Measurements from ENCODE around the gene FXYD2.

- TF ChIP-seq POLR2AphosphoS5 (IDR thresholded peaks at IDR 0.05; ENCODE audit: low read depth, low read length) (no peak), SIN3A (IDR thresholded peaks at IDR 0.05; ENCODE audit: borderline replicate concordance, insufficient read depth, low read depth, low read length) (no peak)
- TF ChIP-seq, protein P1, sequence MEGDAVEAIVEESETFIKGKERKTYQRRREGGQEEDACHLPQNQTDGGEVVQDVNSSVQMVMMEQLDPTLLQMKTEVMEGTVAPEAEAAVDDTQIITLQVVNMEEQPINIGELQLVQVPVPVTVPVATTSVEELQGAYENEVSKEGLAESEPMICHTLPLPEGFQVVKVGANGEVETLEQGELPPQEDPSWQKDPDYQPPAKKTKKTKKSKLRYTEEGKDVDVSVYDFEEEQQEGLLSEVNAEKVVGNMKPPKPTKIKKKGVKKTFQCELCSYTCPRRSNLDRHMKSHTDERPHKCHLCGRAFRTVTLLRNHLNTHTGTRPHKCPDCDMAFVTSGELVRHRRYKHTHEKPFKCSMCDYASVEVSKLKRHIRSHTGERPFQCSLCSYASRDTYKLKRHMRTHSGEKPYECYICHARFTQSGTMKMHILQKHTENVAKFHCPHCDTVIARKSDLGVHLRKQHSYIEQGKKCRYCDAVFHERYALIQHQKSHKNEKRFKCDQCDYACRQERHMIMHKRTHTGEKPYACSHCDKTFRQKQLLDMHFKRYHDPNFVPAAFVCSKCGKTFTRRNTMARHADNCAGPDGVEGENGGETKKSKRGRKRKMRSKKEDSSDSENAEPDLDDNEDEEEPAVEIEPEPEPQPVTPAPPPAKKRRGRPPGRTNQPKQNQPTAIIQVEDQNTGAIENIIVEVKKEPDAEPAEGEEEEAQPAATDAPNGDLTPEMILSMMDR (IDR thresholded peaks at IDR 0.05) = no peak
- TF ChIP-seq, protein P2, sequence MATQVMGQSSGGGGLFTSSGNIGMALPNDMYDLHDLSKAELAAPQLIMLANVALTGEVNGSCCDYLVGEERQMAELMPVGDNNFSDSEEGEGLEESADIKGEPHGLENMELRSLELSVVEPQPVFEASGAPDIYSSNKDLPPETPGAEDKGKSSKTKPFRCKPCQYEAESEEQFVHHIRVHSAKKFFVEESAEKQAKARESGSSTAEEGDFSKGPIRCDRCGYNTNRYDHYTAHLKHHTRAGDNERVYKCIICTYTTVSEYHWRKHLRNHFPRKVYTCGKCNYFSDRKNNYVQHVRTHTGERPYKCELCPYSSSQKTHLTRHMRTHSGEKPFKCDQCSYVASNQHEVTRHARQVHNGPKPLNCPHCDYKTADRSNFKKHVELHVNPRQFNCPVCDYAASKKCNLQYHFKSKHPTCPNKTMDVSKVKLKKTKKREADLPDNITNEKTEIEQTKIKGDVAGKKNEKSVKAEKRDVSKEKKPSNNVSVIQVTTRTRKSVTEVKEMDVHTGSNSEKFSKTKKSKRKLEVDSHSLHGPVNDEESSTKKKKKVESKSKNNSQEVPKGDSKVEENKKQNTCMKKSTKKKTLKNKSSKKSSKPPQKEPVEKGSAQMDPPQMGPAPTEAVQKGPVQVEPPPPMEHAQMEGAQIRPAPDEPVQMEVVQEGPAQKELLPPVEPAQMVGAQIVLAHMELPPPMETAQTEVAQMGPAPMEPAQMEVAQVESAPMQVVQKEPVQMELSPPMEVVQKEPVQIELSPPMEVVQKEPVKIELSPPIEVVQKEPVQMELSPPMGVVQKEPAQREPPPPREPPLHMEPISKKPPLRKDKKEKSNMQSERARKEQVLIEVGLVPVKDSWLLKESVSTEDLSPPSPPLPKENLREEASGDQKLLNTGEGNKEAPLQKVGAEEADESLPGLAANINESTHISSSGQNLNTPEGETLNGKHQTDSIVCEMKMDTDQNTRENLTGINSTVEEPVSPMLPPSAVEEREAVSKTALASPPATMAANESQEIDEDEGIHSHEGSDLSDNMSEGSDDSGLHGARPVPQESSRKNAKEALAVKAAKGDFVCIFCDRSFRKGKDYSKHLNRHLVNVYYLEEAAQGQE (IDR thresholded peaks at IDR 0.05; ENCODE audit: insufficient read depth in 1 of 2, low read depth in 2 of 2, low read length in 1 of 2) = no peak
Measured at GRCh38 chr11:117771841-117772240, 52.7 kb downstream of the FXYD2 start.
